Naive thymus-derived CD4-positive, alpha-beta T cell (primary cell): ENCODE results near the gene C2. TPM values are rescaled to one million over a fixed set of nuclear protein-coding genes. Genes with fewer than 3 reads are reported as not detected.
"Not testable (repeated sequence)": the region's sequence is repeated elsewhere in the genome, so short reads cannot be mapped to it uniquely, and the experiment has no call there.

ENCODE experiments used
- ATAC-seq: fragments of 150-1000 bp; cut with Tn5 transposase; 2 replicates; pipeline ENCODE4 v1.10.0; 2021; ENCODE audit warnings: mild to moderate bottlenecking, moderate library complexity
- CTCF ChIA-PET: fragments of 350-600 bp; sonication (Branson Sonifier 250); formaldehyde crosslinking; loops from one replicate; lab custom pipeline; 2021; ENCODE audit warnings: antibody characterized with exemption; lab: Charles Lee
- POLR2A ChIA-PET: fragments of 350-600 bp; sonication (Branson Sonifier 250); formaldehyde crosslinking; loops from one replicate; lab custom pipeline; 2021; ENCODE audit warnings: antibody characterized with exemption, inconsistent platforms; lab: Charles Lee
- DNase-seq, 9 donors: peaks; one replicate each; pipeline versions ENCODE4 v3.0.0 to v3.0.0-alpha.2; 2020 to 2022; ENCODE audit warnings: mixed read lengths in 1 of 9
- H3K27ac ChIP-seq: one replicate; pipeline ENCODE4 v1.7.0; 2013; ENCODE audit warnings: mild to moderate bottlenecking, low read depth, low read length, moderate library complexity
- H3K27me3 ChIP-seq, 2 donors: one replicate each; pipeline ENCODE4 v1.7.0; 2013; ENCODE audit warnings: low read length in 2 of 2, mild to moderate bottlenecking in 2 of 2, moderate library complexity in 2 of 2; ENCODE audit not compliant: control insufficient read depth in 2 of 2, insufficient read depth in 2 of 2
- H3K36me3 ChIP-seq, 3 experiments: 1 replicate in 2 of 3; 2 replicates in 1 of 3; pipeline ENCODE4 v1.7.0; 2013; ENCODE audit warnings: low read length in 3 of 3, mild to moderate bottlenecking in 3 of 3, moderate library complexity in 1 of 3; ENCODE audit not compliant: insufficient read depth in 3 of 3, control insufficient read depth in 2 of 3
- H3K4me1 ChIP-seq, 2 donors: one replicate each; pipeline ENCODE4 v1.7.0; 2013; ENCODE audit warnings: low read length in 2 of 2, mild to moderate bottlenecking in 2 of 2, moderate library complexity in 1 of 2; ENCODE audit not compliant: control insufficient read depth in 2 of 2, insufficient read depth in 2 of 2
- H3K4me3 ChIP-seq: 2 replicates; pipeline ENCODE4 v1.7.0; 2013; ENCODE audit warnings: mild to moderate bottlenecking, low read length
- H3K9me3 ChIP-seq, 3 experiments: 1 replicate in 2 of 3; 2 replicates in 1 of 3; pipeline ENCODE4 v1.7.0; 2013; ENCODE audit warnings: low read length in 3 of 3; ENCODE audit not compliant: control insufficient read depth in 2 of 3
- H3K27ac Mint-ChIP-seq, 9 donors: one replicate each; pipeline ENCODE4 v1.8.0; 2020 to 2022; ENCODE audit warnings: mixed read lengths in 9 of 9, mild to moderate bottlenecking in 8 of 9, moderate library complexity in 5 of 9, inconsistent platforms in 2 of 9
- H3K27me3 Mint-ChIP-seq, 5 donors: one replicate each; pipeline ENCODE4 v1.8.0; 2021 to 2022; ENCODE audit warnings: mixed read lengths in 5 of 5, mild to moderate bottlenecking in 1 of 5
- H3K36me3 Mint-ChIP-seq, 5 donors: one replicate each; pipeline ENCODE4 v1.8.0; 2020 to 2022; ENCODE audit warnings: mixed read lengths in 5 of 5, mild to moderate bottlenecking in 3 of 5, inconsistent platforms in 1 of 5
- H3K4me1 Mint-ChIP-seq, 7 donors: one replicate each; pipeline ENCODE4 v1.8.0; 2020 to 2022; ENCODE audit warnings: mixed read lengths in 7 of 7, mild to moderate bottlenecking in 3 of 7, inconsistent platforms in 1 of 7
- H3K4me3 Mint-ChIP-seq, 10 donors: one replicate each; pipeline ENCODE4 v1.8.0; 2020 to 2022; ENCODE audit warnings: mild to moderate bottlenecking in 10 of 10, mixed read lengths in 10 of 10, moderate library complexity in 6 of 10, inconsistent platforms in 2 of 10
- H3K9me3 Mint-ChIP-seq, 11 donors: one replicate each; pipeline ENCODE4 v1.8.0; 2020 to 2022; ENCODE audit warnings: mixed read lengths in 11 of 11, mild to moderate bottlenecking in 4 of 11, inconsistent platforms in 1 of 11, moderate library complexity in 1 of 11
- intact Hi-C, 2 donors: fragments of 100-400 bp; cut with micrococcal nuclease; formaldehyde crosslinking; loops; one replicate each; pipeline ENCODE4 v1.15.1; 2023
- polyA plus RNA-seq, 2 donors: library from polyadenylated mRNA; unstranded; fragments of 300-500 nt; fragmentation: Illumina TruSeq; gene quantifications; one replicate each; pipeline ENCODE4 v1.2.3, GENCODE V29; 2021
- total RNA-seq, 6 experiments: library from RNA in 5 of 6; stranded (reverse) in 5 of 6; gene quantifications; 1 replicate in 5 of 6; 2 replicates in 1 of 6; pipeline ENCODE4 v1.2.3 and lab custom pipeline; 2021 to 2026

C2 gene
- total and polyA plus RNA-seq, 7 experiments from 2014 or later = 0.10 to 8.2 (median 2.1) TPM; not detected in 1

GRCh38 chr6:31901415-31901952 lies 26.0 kb upstream of the C2 start:
- ATAC-seq (peak; percentile 30), DNase-seq (peak; percentile 21 to 79 (median 72))
- H3K4me1 Mint-ChIP-seq = peaks cover 20 to 36% (median 34%) of the 10 kb centered on the region in 7 donors
- intact Hi-C loops = no loop called here
- ChIA-PET CTCF (no interaction called here), POLR2A (interaction anchor here (0.6 to 1.7 kb wide), 5 partner anchors 12 to 707 kb away, joined by 3 to 6 read pairs (median 5); partner anchors contain the start of genes GPANK1 and NEU1)
- Histone ChIP-seq H3K36me3 (peaks cover 0 to 6% (median 0%) of the 10 kb centered on the region in 3 experiments), H3K9me3 (no peaks in the 10 kb centered on the region), H3K4me3 (peak overlapping the region; percentile 80), H3K27me3 (no peaks in the 10 kb centered on the region), H3K27ac (peak overlapping the region; percentile 83), H3K4me1 (peaks cover 15 to 21% of the 10 kb centered on the region in 2 donors)
- H3K4me3 Mint-ChIP-seq = peak overlapping the region; percentile 42 to 96 (median 86)
- H3K36me3 Mint-ChIP-seq = peaks cover 0 to 7% (median 0%) of the 10 kb centered on the region in 5 donors
- peaks cover 0 to 11% (median 0%) of the 10 kb centered on the region in 5 donors for H3K27me3 Mint-ChIP-seq
- H3K27ac Mint-ChIP-seq = peak overlapping the region in 8 of 9 donors; percentile 58 to 85 (median 75)
- peaks cover 0 to 3% (median 0%) of the 10 kb centered on the region in 11 donors for H3K9me3 Mint-ChIP-seq

DNA sequence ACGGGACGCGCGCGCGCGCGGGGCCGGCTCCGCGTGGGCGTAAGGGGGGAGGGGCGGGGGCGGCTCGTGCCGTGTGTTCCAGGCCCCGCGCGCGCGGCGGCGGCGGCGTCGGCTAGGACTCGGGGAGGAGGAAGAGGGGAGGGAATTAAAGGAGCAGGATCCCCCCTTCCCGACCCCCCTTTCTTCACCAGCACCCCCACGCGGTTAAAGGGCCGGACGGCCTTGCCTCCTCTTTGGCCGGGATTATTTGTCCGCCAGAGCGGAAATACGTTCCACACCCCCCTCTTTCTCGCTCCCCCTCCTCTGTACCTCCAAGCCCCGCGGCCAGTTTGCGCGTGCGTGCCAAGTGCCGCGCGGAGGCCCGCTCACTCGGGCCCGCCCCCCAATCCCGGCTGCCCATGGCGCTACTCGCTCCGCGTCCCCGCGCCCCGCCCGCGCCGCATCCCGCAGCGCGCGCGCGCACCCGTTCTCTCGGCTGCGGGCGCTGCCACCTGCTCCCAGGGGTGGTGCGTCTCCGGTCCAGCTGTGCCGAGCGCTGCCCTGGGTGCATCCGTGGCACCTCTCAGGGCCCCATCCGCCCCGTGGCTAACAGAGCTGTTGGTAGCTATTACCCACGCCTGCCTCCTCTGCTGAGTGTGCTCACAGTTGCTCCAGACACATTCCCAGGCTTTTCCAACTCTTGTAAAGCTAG lies 25.4 kb upstream of the C2 start, which contains the start of gene ZBTB12:
Gene ZBTB12, minus strand, starts transcription at position 134 of the 691 bp plus-strand sequence. CDS start 781 bp downstream, outside the sequence.
- Mint-ChIP-seq H3K9me3 (peaks cover 0 to 3% (median 0%) of the 10 kb centered on the region in 11 donors), H3K36me3 (peaks cover 0 to 7% (median 0%) of the 10 kb centered on the region in 5 donors), H3K27ac (peak within 1 kb of the TSS; percentile 75 to 94 (median 86)), H3K4me1 (peaks cover 18 to 34% (median 32%) of the 10 kb centered on the region in 7 donors), H3K27me3 (peaks cover 0 to 11% (median 0%) of the 10 kb centered on the region in 5 donors), H3K4me3 (peak within 1 kb of the TSS; percentile 81 to 96 (median 88))
- Histone ChIP-seq H3K9me3 (no peaks in the 10 kb centered on the region), H3K27me3 (no peaks in the 10 kb centered on the region), H3K27ac (peak within 1 kb of the TSS; percentile 83), H3K36me3 (peaks cover 0 to 6% (median 0%) of the 10 kb centered on the region in 3 experiments), H3K4me3 (peak within 1 kb of the TSS; percentile 80), H3K4me1 (peaks cover 12 to 16% of the 10 kb centered on the region in 2 donors)
- ChIA-PET CTCF (interaction anchor here (0.6 kb wide), 2 partner anchors 40 to 353 kb away, joined by 3 read pairs; no protein-coding TSS in a partner anchor), POLR2A (interaction anchor here (0.6 to 1.7 kb wide), 11 partner anchors 12 to 1069 kb away, joined by 3 to 7 read pairs (median 4); partner anchors contain the start of genes DDX39B, DXO, GPANK1 and NELFE)
- intact Hi-C loops = loop anchor here in 1 of 2 donors (1.0 kb wide), 2 partner anchors 57 to 68 kb away; partner anchors contain the start of gene SKIC2
- ATAC-seq = peak; percentile 76
- DNase-seq = peak; percentile 76 to 90 (median 84)

DNA sequence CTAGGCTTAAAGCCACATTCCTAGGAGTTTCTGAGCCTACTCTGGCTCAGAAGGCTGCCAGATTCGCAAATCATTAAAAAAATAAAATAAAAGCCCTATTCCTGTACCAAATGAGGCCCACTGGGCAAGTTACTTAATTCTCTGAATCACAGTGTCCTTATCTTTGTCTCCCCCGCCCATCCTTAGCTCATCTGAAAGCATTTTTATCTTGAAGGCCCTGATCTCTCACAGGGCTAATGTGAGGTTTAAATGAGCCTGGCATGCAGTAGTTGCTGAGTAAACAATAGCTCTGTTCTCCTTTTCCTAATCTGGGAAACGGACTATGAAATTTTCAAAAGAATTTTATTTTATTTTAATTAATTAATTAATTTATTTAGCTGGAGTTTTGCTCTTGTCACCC lies 23.6 kb upstream of the C2 start:
- Histone ChIP-seq H3K27me3 (no peaks in the 10 kb centered on the region), H3K4me3 (no peak overlapping the region), H3K9me3 (no peaks in the 10 kb centered on the region), H3K36me3 (no peaks in the 10 kb centered on the region), H3K27ac (no peak overlapping the region), H3K4me1 (peaks cover 6 to 11% of the 10 kb centered on the region in 2 donors)
- DNase-seq = no peak
- Mint-ChIP-seq H3K27me3 (peaks cover 0 to 11% (median 0%) of the 10 kb centered on the region in 5 donors), H3K9me3 (no peaks in the 10 kb centered on the region), H3K36me3 (peaks cover 0 to 5% (median 0%) of the 10 kb centered on the region in 5 donors), H3K27ac (peak overlapping the region in 3 of 9 donors; percentile 14 to 56 (median 14)), H3K4me3 (peak overlapping the region in 2 of 10 donors; percentile 27 to 66), H3K4me1 (peaks cover 17 to 24% (median 21%) of the 10 kb centered on the region in 7 donors)
- intact Hi-C loops = loop anchor here in 1 of 2 donors (1.0 kb wide), 1 partner anchor 9 kb away; no protein-coding TSS in a partner anchor
- no peak for ATAC-seq
- CTCF ChIA-PET = no interaction called here
- POLR2A ChIA-PET = no interaction called here

DNA sequence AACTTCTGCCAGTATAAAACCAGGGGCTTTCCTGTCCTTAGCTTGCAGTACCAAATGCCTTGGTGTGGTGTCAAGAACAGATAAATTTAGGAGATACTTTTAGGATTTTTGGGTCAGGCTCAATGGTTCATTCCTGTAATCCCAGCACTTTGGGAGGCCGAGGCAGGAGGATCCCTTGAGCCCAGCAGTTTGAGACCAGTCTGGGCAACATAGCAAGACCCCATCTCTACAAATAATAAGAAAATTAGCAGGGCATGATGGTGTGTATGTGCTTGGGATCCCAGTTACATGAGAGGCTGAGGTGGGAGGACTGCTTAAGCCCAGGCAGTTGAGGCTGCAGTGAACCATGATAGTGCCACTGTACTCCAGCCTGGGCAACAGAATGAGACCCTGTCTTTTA lies 22.5 kb upstream of the C2 start:
- peaks cover 5 to 9% of the 10 kb centered on the region in 2 donors for H3K4me1 ChIP-seq
- H3K27me3 Mint-ChIP-seq = peaks cover 0 to 11% (median 0%) of the 10 kb centered on the region in 5 donors
- peaks cover 8 to 15% (median 11%) of the 10 kb centered on the region in 7 donors for H3K4me1 Mint-ChIP-seq
- intact Hi-C loops = no loop called here
- DNase-seq (no peak), ATAC-seq (no peak)
- H3K36me3 Mint-ChIP-seq = no peaks in the 10 kb centered on the region
- no peak overlapping the region for H3K4me3 ChIP-seq
- H3K36me3 ChIP-seq = no peaks in the 10 kb centered on the region
- no peaks in the 10 kb centered on the region for H3K9me3 ChIP-seq
- H3K9me3 Mint-ChIP-seq = no peaks in the 10 kb centered on the region
- ChIA-PET POLR2A (interaction anchor here (0.6 to 1.3 kb wide), 3 partner anchors 54 to 347 kb away, joined by 3 to 4 read pairs (median 3); partner anchors contain the start of genes DXO, NELFE and SKIC2), CTCF (no interaction called here)
- H3K27ac Mint-ChIP-seq = no peak overlapping the region
- H3K4me3 Mint-ChIP-seq = no peak overlapping the region
- no peak overlapping the region for H3K27ac ChIP-seq
- H3K27me3 ChIP-seq = no peaks in the 10 kb centered on the region

DNA sequence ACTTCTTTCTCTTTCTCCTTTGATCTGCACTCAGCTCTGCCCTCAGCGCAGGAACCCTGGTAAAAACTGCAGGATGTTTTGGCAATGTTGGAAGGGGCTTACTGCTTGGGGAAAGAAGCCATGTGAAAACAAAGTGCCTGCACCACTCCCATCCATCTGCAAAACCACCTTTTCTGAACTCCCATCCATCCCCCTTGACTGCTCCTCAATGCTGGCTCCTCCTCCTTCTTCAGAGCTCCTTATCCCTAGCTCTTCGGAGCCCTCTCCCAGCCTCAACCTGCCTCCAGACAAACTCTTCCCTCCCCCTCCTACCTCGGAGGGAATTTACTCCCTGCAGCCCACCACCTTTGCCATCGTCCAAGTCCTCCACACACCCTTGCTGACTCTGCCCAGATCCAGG lies 21.4 kb upstream of the C2 start:
- H3K9me3 ChIP-seq = no peaks in the 10 kb centered on the region
- H3K27ac ChIP-seq = no peak overlapping the region
- H3K36me3 Mint-ChIP-seq = no peaks in the 10 kb centered on the region
- POLR2A ChIA-PET = interaction anchor here (1.2 to 1.3 kb wide), 2 partner anchors 53 to 66 kb away, joined by 3 to 4 read pairs; partner anchors contain the start of genes DXO, NELFE and SKIC2
- intact Hi-C loops = no loop called here
- CTCF ChIA-PET = no interaction called here
- no peaks in the 10 kb centered on the region for H3K27me3 ChIP-seq
- peaks cover 8 to 18% (median 10%) of the 10 kb centered on the region in 7 donors for H3K4me1 Mint-ChIP-seq
- no peaks in the 10 kb centered on the region for H3K36me3 ChIP-seq
- no peak overlapping the region for H3K4me3 ChIP-seq
- no peak for ATAC-seq
- H3K4me1 ChIP-seq = peaks cover 5% of the 10 kb centered on the region in 2 donors
- H3K27me3 Mint-ChIP-seq = peaks cover 0 to 11% (median 0%) of the 10 kb centered on the region in 5 donors
- no peaks in the 10 kb centered on the region for H3K9me3 Mint-ChIP-seq
- DNase-seq = no peak
- H3K27ac Mint-ChIP-seq = peak overlapping the region in 1 of 9 donors; percentile 55
- no peak overlapping the region for H3K4me3 Mint-ChIP-seq

DNA sequence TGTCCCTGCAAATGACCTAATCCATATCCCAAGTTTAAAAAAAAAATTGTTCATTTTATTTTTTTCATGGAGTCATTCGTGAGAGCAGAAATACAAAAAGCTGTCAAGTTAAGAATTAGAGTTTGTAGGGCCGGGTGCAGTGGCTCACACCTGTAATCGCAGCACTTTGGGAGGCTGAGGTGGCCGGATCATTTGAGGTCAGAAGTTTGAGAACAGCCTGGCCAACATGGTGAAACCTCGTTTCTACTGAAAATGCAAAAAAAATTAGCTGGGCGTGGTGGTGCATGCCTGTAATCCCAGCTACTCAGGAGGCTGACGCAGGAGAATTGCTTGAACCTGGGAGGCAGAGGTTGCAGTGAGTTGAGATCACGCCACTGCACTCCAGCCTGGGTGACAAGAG lies 20.8 kb upstream of the C2 start:
- POLR2A ChIA-PET = not testable (repeated sequence)

More for the DNA sequence above, 20.8 kb upstream of the C2 start:
- H3K4me3 Mint-ChIP-seq, ATAC-seq, H3K36me3 ChIP-seq, CTCF ChIA-PET, H3K36me3 Mint-ChIP-seq, H3K4me3 ChIP-seq, H3K9me3 ChIP-seq, DNase-seq, H3K27ac ChIP-seq, H3K9me3 Mint-ChIP-seq, intact Hi-C loops, H3K4me1 ChIP-seq, H3K27me3 ChIP-seq: not testable (repeated sequence)
- peaks cover 8 to 18% (median 10%) of the 10 kb centered on the region in 7 donors for H3K4me1 Mint-ChIP-seq
- peak overlapping the region in 1 of 9 donors; percentile 56 for H3K27ac Mint-ChIP-seq
- peaks cover 0 to 11% (median 0%) of the 10 kb centered on the region in 5 donors for H3K27me3 Mint-ChIP-seq
